Measurements from ENCODE around the gene TRABD.
A peak's percentile ranks its signal among the peaks of the same experiment; 100 is the strongest.
"Not testable (repeated sequence)": the region's sequence is repeated elsewhere in the genome, so short reads cannot be mapped to it uniquely, and the experiment has no call there.

Gene TRABD

GRCh38 chr22:50185375-50186087 lies at the start of gene TRABD:
TSS of gene TRABD (plus strand) at chr22:50185913. CDS start at chr22:50193061, 7,148 bp downstream.
- DNase-seq, result peak; percentile 91

- DNase-seq, result no peak
These were observed 49.1 kb upstream of the TRABD start for GRCh38 chr22:50136581-50137015.

GRCh38 chr22:50137277-50137676 lies 48.4 kb upstream of the TRABD start:
- DNase-seq, result not testable (repeated sequence)

GRCh38 chr22:50138041-50138440 lies 47.7 kb upstream of the TRABD start:
- DNase-seq, result no peak

GRCh38 chr22:50138988-50139387 lies 46.7 kb upstream of the TRABD start:
- no peak for DNase-seq

GRCh38 chr22:50139843-50140415 lies 45.8 kb upstream of the TRABD start:
- DNase-seq, result no peak

GRCh38 chr22:50140615-50141014 lies 45.1 kb upstream of the TRABD start:
- no peak for DNase-seq

GRCh38 chr22:50141462-50141861 lies 44.3 kb upstream of the TRABD start:
- no peak for DNase-seq

- no peak for DNase-seq
These were observed 43.8 kb upstream of the TRABD start for GRCh38 chr22:50141891-50142363.

- no peak for DNase-seq
These were observed 42.6 kb upstream of the TRABD start for GRCh38 chr22:50143096-50143495.

GRCh38 chr22:50144005-50144614 lies 41.6 kb upstream of the TRABD start:
- no peak for DNase-seq

- no peak for DNase-seq
These were observed 39.8 kb upstream of the TRABD start for GRCh38 chr22:50145721-50146438.

- DNase-seq, result peak; percentile 11
These were observed 39.1 kb upstream of the TRABD start for GRCh38 chr22:50146439-50147238.

GRCh38 chr22:50147258-50148165 lies 38.2 kb upstream of the TRABD start:
- not testable (repeated sequence) for DNase-seq

GRCh38 chr22:50148166-50148500 lies 37.6 kb upstream of the TRABD start:
- no peak for DNase-seq

- DNase-seq, result peak; percentile 79
These were observed 36.6 kb upstream of the TRABD start for GRCh38 chr22:50148991-50149721.

- no peak for DNase-seq
These were observed 35.3 kb upstream of the TRABD start for GRCh38 chr22:50150161-50151129.

GRCh38 chr22:50151571-50152537 lies 33.9 kb upstream of the TRABD start:
- no peak for DNase-seq
